Activated CD4-positive, alpha-beta T cell treated with anti-CD3 and anti-CD28 coated beads for 48 hours (primary cell): Measurements from ENCODE around the gene PPDPF.
A peak's percentile ranks its signal among the peaks of the same experiment; 100 is the strongest.

Source experiments
- DNase-seq: peaks from one replicate; pipeline ENCODE4 v3.0.0-alpha.2; 2020

Gene PPDPF

GRCh38 chr20:63488315-63489251 lies 32.0 kb upstream of the PPDPF start:
- no peak for DNase-seq

- DNase-seq = no peak
Observed at GRCh38 chr20:63490416-63490815, 30.1 kb upstream of the PPDPF start.

- no peak for DNase-seq
Observed at GRCh38 chr20:63491078-63491477, 29.5 kb upstream of the PPDPF start.

GRCh38 chr20:63491635-63492230 lies 28.8 kb upstream of the PPDPF start:
- no peak for DNase-seq

GRCh38 chr20:63492518-63492917 lies 28.0 kb upstream of the PPDPF start:
- no peak for DNase-seq

- no peak for DNase-seq
Observed at GRCh38 chr20:63492982-63493381, 27.6 kb upstream of the PPDPF start.

- DNase-seq = no peak
Observed at GRCh38 chr20:63493563-63494020, 27.0 kb upstream of the PPDPF start.

GRCh38 chr20:63494084-63494419 lies 26.5 kb upstream of the PPDPF start:
- DNase-seq = no peak

GRCh38 chr20:63494420-63495166 lies 26.0 kb upstream of the PPDPF start:
- DNase-seq = no peak

GRCh38 chr20:63495167-63495720 lies 25.3 kb upstream of the PPDPF start:
- no peak for DNase-seq

- DNase-seq = peak; percentile 82
Observed at GRCh38 chr20:63495741-63496595, 24.6 kb upstream of the PPDPF start.

- no peak for DNase-seq
Observed at GRCh38 chr20:63496596-63497120, 23.9 kb upstream of the PPDPF start.

- no peak for DNase-seq
Observed at GRCh38 chr20:63497138-63497945, 23.2 kb upstream of the PPDPF start.

- DNase-seq = no peak
Observed at GRCh38 chr20:63497946-63498935, 22.3 kb upstream of the PPDPF start.

- DNase-seq = no peak
Observed at GRCh38 chr20:63498960-63499337, 21.6 kb upstream of the PPDPF start, which contains the start of gene EEF1A2. EEF1A2 (minus strand) TSS chr20:63499083; CDS start chr20:63497763, 1,320 bp downstream.

GRCh38 chr20:63499338-63499969 lies 21.1 kb upstream of the PPDPF start:
- no peak for DNase-seq

GRCh38 chr20:63500151-63500901 lies 20.2 kb upstream of the PPDPF start:
- DNase-seq = no peak
